GM12878 (cell line): ENCODE data around the gene GSTP1. TPM values are rescaled to one million over a fixed set of nuclear protein-coding genes. Genes with fewer than 3 reads are reported as not detected.
A peak's percentile ranks its signal among the peaks of the same experiment; 100 is the strongest.

Experiments used
- ATAC-seq: fragments of 200-7000 bp; cut with Tn5 transposase; 3 replicates; pipeline ENCODE4 v1.9.1; 2020; ENCODE audit warnings: mild to moderate bottlenecking, moderate library complexity
- BruUV-seq: library from RNA; stranded (reverse); fragments of 400-500 nt; replicated peaks from 2 replicates; lab custom pipeline; 2021; lab: Mats Ljungman, UMichigan
- CTCF ChIA-PET: fragments of 300-600 bp; sonication (Branson Sonifier 250); formaldehyde crosslinking; extraction: SDS; loops from one replicate; lab custom pipeline; 2021; ENCODE audit warnings: inconsistent platforms; lab: Yijun Ruan, JAX
- POLR2A ChIA-PET: fragments of 350-600 bp; formaldehyde crosslinking; extraction: SDS; loops from one replicate; lab custom pipeline; 2021; ENCODE audit warnings: inconsistent platforms; lab: Charles Lee
- RAD21 ChIA-PET: fragments of 300-600 bp; sonication (Branson Sonifier 250); formaldehyde crosslinking; loops from one replicate; lab custom pipeline; 2023; ENCODE audit warnings: antibody characterized with exemption; ENCODE audit not compliant: unreplicated experiment; lab: Charles Lee
- SMC1A ChIA-PET: fragments of 300-600 bp; sonication (Branson Sonifier 250); formaldehyde crosslinking; loops from one replicate; lab custom pipeline; 2023; ENCODE audit not compliant: unreplicated experiment, uncharacterized antibody; lab: Charles Lee
- DNase-seq: peaks from one replicate; pipeline ENCODE4 v3.0.0-alpha.2; 2011; ENCODE audit warnings: low read depth, low spot score
- FAIRE-seq: peaks from 3 replicates; lab custom pipeline; 2011; peaks lifted over from hg19 to GRCh38; lab: Jason Lieb, UNC
- H2AFZ ChIP-seq: 2 replicates; pipeline ENCODE4 v1.6.0; 2011; ENCODE audit warnings: low read depth, low read length, control low read depth; ENCODE audit not compliant: control insufficient read depth
- H3K27ac ChIP-seq: 2 replicates; pipeline ENCODE4 v1.5.1; 2011; ENCODE audit warnings: control low read depth; ENCODE audit not compliant: control insufficient read depth, insufficient read depth
- H3K27me3 ChIP-seq, 2 experiments: replicated peaks in 1 of 2; 2 replicates each; pipeline versions ENCODE4 v1.6.0 to v1.6.1; 2011; ENCODE audit warnings: low read length in 1 of 2; ENCODE audit not compliant: control insufficient read depth in 2 of 2, insufficient read depth in 2 of 2
- H3K36me3 ChIP-seq, 2 experiments: 2 replicates each; pipeline ENCODE4 v1.5.1; 2011; ENCODE audit warnings: low read length in 1 of 2; ENCODE audit not compliant: control insufficient read depth in 2 of 2, insufficient read depth in 2 of 2
- H3K4me1 ChIP-seq: 2 replicates; pipeline ENCODE4 v1.6.1; 2011; ENCODE audit warnings: mild to moderate bottlenecking, low read length, moderate library complexity, mixed read lengths; ENCODE audit not compliant: control insufficient read depth, insufficient read depth
- H3K4me2 ChIP-seq: 2 replicates; pipeline ENCODE4 v1.6.0; 2011; ENCODE audit warnings: control low read depth; ENCODE audit not compliant: control insufficient read depth, insufficient read depth
- H3K4me3 ChIP-seq: fragments of 200-600 bp; sonication (generic); 2 replicates; pipeline ENCODE4 v1.5.1; 2016
- H3K79me2 ChIP-seq: 2 replicates; pipeline ENCODE4 v1.6.0; 2011; ENCODE audit warnings: low read length; ENCODE audit not compliant: control insufficient read depth, insufficient read depth
- H3K9ac ChIP-seq: 2 replicates; pipeline ENCODE4 v1.8.0; 2011; ENCODE audit warnings: low read length, control low read depth, mixed read lengths; ENCODE audit not compliant: control insufficient read depth, insufficient read depth
- H3K9me3 ChIP-seq: replicated peaks from 3 replicates; pipeline ENCODE4 v1.5.1; 2011; ENCODE audit warnings: mild to moderate bottlenecking, low read length; ENCODE audit not compliant: control insufficient read depth, insufficient read depth
- H4K20me1 ChIP-seq: 2 replicates; pipeline ENCODE4 v1.6.0; 2011; ENCODE audit not compliant: control insufficient read depth, insufficient read depth
- ATF7 ChIP-seq: fragments of 450-650 bp; IDR thresholded peaks from 2 replicates; pipeline ENCODE4 v1.6.1; 2016; ENCODE audit warnings: low read depth, mild to moderate bottlenecking
- GATAD2B ChIP-seq: fragments of 450-650 bp; conservative IDR thresholded peaks from 2 replicates; pipeline ENCODE4 v1.6.1; 2017; ENCODE audit warnings: low read depth, mild to moderate bottlenecking, moderate library complexity
- IKZF1 ChIP-seq: fragments of 450-650 bp; conservative IDR thresholded peaks from 2 replicates; pipeline ENCODE4 v1.6.1; 2017; ENCODE audit warnings: antibody characterized with exemption, mild to moderate bottlenecking
- NR2F1 ChIP-seq: fragments of 450-650 bp; conservative IDR thresholded peaks from 2 replicates; pipeline ENCODE4 v1.6.1; 2017; ENCODE audit warnings: mild to moderate bottlenecking
- RB1 ChIP-seq: fragments of 450-650 bp; formaldehyde crosslinking; IDR thresholded peaks from 2 replicates; pipeline ENCODE4 v1.6.1; 2017; ENCODE audit warnings: mild to moderate bottlenecking, borderline replicate concordance
- SMC3 ChIP-seq: IDR thresholded peaks from 2 replicates; pipeline ENCODE4 v1.6.1; 2011; ENCODE audit warnings: low read length, improper control_type of control experiment, borderline replicate concordance
- SUPT20H ChIP-seq: IDR thresholded peaks from 2 replicates; pipeline ENCODE4 v1.6.1; 2011; ENCODE audit warnings: low read depth, mild to moderate bottlenecking, low read length, moderate library complexity, borderline replicate concordance; ENCODE audit not compliant: control insufficient read depth
- SUZ12 ChIP-seq: fragments of 200-600 bp; sonication (generic); IDR thresholded peaks from one replicate; pipeline ENCODE4 v1.6.1; 2018; ENCODE audit warnings: antibody characterized with exemption, mild to moderate bottlenecking; ENCODE audit not compliant: unreplicated experiment
- TCF12 ChIP-seq: IDR thresholded peaks from 2 replicates; pipeline ENCODE4 v1.6.1; 2011; ENCODE audit warnings: low read depth, mild to moderate bottlenecking, low read length
- ZNF207 ChIP-seq: fragments of 450-650 bp; IDR thresholded peaks from 2 replicates; pipeline ENCODE4 v1.6.1; 2014; ENCODE audit warnings: antibody characterized with exemption, mild to moderate bottlenecking, borderline replicate concordance
- WGBS: methylation state at CpG from one replicate; pipeline ENCODE4 v1.1.6; 2016; ENCODE audit warnings: low lambda C conversion rate; ENCODE audit not compliant: insufficient replicate concordance, insufficient coverage; ENCODE audit errors: missing lambda C conversion rate; 5-methylcytosine and 5-hydroxymethylcytosine counted together
- in situ Hi-C: fragments of 300-500 bp; cut with MboI; formaldehyde crosslinking; loops from 9 replicates; pipeline ENCODE4 v1.14.3; 2018; ENCODE audit warnings: mixed read lengths
- intact Hi-C: fragments of 100-400 bp; cut with micrococcal nuclease; formaldehyde crosslinking; loops from one replicate; pipeline ENCODE4 v1.14.2; 2022; ENCODE audit not compliant: unreplicated experiment
- polyA plus RNA-seq, 11 experiments: library from polyadenylated mRNA; depleted of rRNA in 4 of 11; unstranded in 6 of 11; stranded (reverse) in 5 of 11; fragments of >200 nt; fragmentation: Nextera tagmentation in 4 of 11; fragmentation: Illumina TruSeq in 1 of 11; extraction: Ambion mirVana in 4 of 11; extraction: Trizol in 1 of 11; gene quantifications; 1 replicate in 1 of 11; 2 replicates in 10 of 11; pipeline versions ENCODE4 v1.2.1 to v1.2.3, GENCODE V29; 2011 to 2016; ENCODE audit warnings: inconsistent platforms in 2 of 11, missing spikeins in 2 of 11, low read depth in 1 of 11
- total RNA-seq, 4 experiments: library from RNA; depleted of rRNA in 3 of 4; stranded (reverse); fragments of >200 nt in 3 of 4; fragmentation: Illumina TruSeq in 1 of 4; extraction: Trizol in 1 of 4; gene quantifications; 2 replicates each; pipeline versions ENCODE4 v1.2.1 to v1.2.3, GENCODE V29; 2013 to 2021
- TF ChIP-seq, protein P1 (sequence below): fragments of 450-650 bp; formaldehyde crosslinking; IDR thresholded peaks from 2 replicates; pipeline ENCODE4 v1.4.0; 2020; ENCODE audit warnings: mild to moderate bottlenecking, moderate library complexity
- TF ChIP-seq, protein P2 (sequence below): IDR thresholded peaks from 2 replicates; pipeline ENCODE4 v1.6.1; 2012; ENCODE audit warnings: low read depth, low read length, improper control_type of control experiment
- TF ChIP-seq, protein P3 (sequence below): IDR thresholded peaks from 2 replicates; pipeline ENCODE4 v1.6.1; 2012; ENCODE audit warnings: low read depth, low read length, improper control_type of control experiment

The GSTP1 gene
- total and polyA plus RNA-seq, 10 of the 15 experiments (the other 5 are each of a cell fraction or from before 2014, with no cell fraction given): 469 to 1,788 (median 955) TPM

DNA sequence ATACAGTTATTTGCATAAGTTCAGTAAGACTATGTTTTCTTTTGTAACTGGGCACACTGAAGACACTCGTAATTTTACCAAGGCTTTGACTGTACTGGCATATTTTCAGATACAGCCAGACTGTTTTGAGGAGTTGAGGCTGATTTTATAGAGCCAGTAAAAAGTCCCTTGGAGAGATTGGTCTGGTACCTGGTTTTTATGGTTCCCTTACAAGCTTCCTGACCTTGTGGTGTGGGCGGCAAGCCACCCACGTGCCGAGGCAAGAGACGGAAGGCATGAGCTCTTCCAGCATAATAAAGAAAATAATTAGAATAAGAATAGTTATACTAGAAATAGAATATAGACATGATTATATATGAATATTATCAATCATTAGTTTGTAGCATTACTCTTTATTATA is 11.3 kb upstream of the GSTP1 start (continued):
- TF ChIP-seq, protein P1, sequence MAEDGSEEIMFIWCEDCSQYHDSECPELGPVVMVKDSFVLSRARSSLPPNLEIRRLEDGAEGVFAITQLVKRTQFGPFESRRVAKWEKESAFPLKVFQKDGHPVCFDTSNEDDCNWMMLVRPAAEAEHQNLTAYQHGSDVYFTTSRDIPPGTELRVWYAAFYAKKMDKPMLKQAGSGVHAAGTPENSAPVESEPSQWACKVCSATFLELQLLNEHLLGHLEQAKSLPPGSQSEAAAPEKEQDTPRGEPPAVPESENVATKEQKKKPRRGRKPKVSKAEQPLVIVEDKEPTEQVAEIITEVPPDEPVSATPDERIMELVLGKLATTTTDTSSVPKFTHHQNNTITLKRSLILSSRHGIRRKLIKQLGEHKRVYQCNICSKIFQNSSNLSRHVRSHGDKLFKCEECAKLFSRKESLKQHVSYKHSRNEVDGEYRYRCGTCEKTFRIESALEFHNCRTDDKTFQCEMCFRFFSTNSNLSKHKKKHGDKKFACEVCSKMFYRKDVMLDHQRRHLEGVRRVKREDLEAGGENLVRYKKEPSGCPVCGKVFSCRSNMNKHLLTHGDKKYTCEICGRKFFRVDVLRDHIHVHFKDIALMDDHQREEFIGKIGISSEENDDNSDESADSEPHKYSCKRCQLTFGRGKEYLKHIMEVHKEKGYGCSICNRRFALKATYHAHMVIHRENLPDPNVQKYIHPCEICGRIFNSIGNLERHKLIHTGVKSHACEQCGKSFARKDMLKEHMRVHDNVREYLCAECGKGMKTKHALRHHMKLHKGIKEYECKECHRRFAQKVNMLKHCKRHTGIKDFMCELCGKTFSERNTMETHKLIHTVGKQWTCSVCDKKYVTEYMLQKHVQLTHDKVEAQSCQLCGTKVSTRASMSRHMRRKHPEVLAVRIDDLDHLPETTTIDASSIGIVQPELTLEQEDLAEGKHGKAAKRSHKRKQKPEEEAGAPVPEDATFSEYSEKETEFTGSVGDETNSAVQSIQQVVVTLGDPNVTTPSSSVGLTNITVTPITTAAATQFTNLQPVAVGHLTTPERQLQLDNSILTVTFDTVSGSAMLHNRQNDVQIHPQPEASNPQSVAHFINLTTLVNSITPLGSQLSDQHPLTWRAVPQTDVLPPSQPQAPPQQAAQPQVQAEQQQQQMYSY (CRISPR knock-in tag): no peak

DNA sequence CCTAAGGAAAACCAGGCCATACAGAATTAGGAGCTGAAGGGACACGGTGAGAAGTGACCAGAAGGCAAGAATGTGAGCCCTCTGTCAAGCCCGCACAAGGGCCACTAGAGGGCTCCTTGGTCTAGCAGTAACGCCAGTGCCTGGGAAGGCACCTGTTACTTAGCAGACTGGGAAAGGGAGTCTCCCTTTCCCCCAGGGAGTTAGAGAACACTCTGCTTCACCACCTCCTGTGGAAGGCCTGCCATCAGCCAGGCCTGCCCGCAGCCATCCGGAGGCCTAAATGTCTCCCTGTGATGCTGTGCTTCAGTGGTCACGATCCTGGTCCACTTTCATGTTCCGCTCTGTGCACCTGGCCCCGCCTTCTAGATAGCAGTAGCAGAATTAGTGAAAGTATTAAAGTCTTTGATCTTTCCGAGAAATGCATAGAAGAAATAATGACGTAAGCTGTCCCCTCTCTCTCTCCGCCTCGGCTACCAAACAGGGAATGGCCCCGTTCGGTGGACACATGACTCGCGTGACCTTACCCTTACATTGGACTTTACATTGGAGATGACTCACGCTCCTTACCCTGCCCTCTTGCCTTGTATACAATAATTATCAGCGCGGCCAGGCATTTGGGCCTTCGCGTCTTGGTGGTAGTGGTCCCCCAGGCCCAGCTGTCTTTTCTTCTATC is 10.7 kb upstream of the GSTP1 start:
- Histone ChIP-seq H3K4me2 (no peak overlapping the region), H3K27ac (no peak overlapping the region), H3K9ac (no peak overlapping the region), H3K9me3 (peaks cover 3% of the 10 kb centered on the region; the same call in 1 of the 3 replicates), H4K20me1 (no peaks in the 10 kb centered on the region), H3K79me2 (no peaks in the 10 kb centered on the region), H3K36me3 (no peaks in the 10 kb centered on the region), H2AFZ (0 out of 2 replicates have a peak overlapping the region, but pooled peaks have one; percentile 15), H3K4me1 (peaks cover 5% of the 10 kb centered on the region), H3K4me3 (no peak overlapping the region), H3K27me3 (no peaks in the 10 kb centered on the region; a peak in 1 of 4 replicates)
- DNase-seq: no peak
- WGBS: 31% methylated on average over 21 of the region's 21 CpGs
- ATAC-seq: peak; percentile 77
- ChIA-PET RAD21 (interaction anchor here (0.9 to 1.4 kb wide), 7 partner anchors 10 to 221 kb away, joined by 3 to 5 read pairs (median 3); partner anchors contain the start of genes ACY3 and NUDT8), CTCF (interaction anchor here (0.6 to 4.4 kb wide), 28 partner anchors 9 to 515 kb away, joined by 3 to 35 read pairs (median 4); partner anchors contain the start of genes GSTP1, NUDT8 and POLD4), POLR2A (interaction anchor here (1.1 kb wide), 1 partner anchor 10 kb away, joined by 3 read pairs; no protein-coding TSS in a partner anchor), SMC1A (interaction anchor here (0.6 to 4.6 kb wide), 8 partner anchors 10 to 187 kb away, joined by 3 to 17 read pairs (median 4); partner anchors contain the start of gene GSTP1)
- intact Hi-C loops: loop anchor here (2.0 to 5.0 kb wide), 2 partner anchors 39 to 86 kb away; no protein-coding TSS in a partner anchor
- FAIRE-seq: peak; percentile 94
- BruUV-seq: no TSS peak
- in situ Hi-C loops: no loop called here
- TF ChIP-seq ZNF207: no peak
- TF ChIP-seq SUZ12: no peak
- TF ChIP-seq NR2F1: no peak
- TF ChIP-seq ATF7: peak; percentile 84
- 0 out of 2 replicates have a peak, but pooled peaks have one; percentile 25 for TF ChIP-seq GATAD2B
- peak; percentile 55; the same call in 1 of the 2 replicates for TF ChIP-seq SMC3
- TF ChIP-seq SUPT20H: no peak
- TF ChIP-seq TCF12: 0 out of 2 replicates have a peak, but pooled peaks have one; percentile 56
- peak; percentile 27; the same call in 1 of the 2 replicates for TF ChIP-seq RB1
- TF ChIP-seq, protein P2, sequence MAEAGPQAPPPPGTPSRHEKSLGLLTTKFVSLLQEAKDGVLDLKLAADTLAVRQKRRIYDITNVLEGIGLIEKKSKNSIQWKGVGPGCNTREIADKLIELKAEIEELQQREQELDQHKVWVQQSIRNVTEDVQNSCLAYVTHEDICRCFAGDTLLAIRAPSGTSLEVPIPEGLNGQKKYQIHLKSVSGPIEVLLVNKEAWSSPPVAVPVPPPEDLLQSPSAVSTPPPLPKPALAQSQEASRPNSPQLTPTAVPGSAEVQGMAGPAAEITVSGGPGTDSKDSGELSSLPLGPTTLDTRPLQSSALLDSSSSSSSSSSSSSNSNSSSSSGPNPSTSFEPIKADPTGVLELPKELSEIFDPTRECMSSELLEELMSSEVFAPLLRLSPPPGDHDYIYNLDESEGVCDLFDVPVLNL: no peak
- TF ChIP-seq, protein P3, sequence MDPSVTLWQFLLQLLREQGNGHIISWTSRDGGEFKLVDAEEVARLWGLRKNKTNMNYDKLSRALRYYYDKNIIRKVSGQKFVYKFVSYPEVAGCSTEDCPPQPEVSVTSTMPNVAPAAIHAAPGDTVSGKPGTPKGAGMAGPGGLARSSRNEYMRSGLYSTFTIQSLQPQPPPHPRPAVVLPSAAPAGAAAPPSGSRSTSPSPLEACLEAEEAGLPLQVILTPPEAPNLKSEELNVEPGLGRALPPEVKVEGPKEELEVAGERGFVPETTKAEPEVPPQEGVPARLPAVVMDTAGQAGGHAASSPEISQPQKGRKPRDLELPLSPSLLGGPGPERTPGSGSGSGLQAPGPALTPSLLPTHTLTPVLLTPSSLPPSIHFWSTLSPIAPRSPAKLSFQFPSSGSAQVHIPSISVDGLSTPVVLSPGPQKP: no peak
- peak; percentile 87 for TF ChIP-seq IKZF1
